Effector memory CD4-positive, alpha-beta T cell (primary cell): ENCODE results near the gene HLCS.

Source experiments
- DNase-seq, 3 donors: peaks; one replicate each; pipeline ENCODE4 v3.0.0-alpha.2; 2020
- H3K27ac ChIP-seq: 2 replicates; pipeline ENCODE4 v1.7.0; 2013; ENCODE audit warnings: mild to moderate bottlenecking, low read length, moderate library complexity; ENCODE audit not compliant: insufficient read depth, poor library complexity, severe bottlenecking
- H3K27me3 ChIP-seq: replicated peaks from 2 replicates; pipeline ENCODE4 v1.7.0; 2013; ENCODE audit warnings: mild to moderate bottlenecking, low read length; ENCODE audit not compliant: insufficient read depth, control insufficient read depth, poor library complexity, severe bottlenecking
- H3K36me3 ChIP-seq: 2 replicates; pipeline ENCODE4 v1.7.0; 2013; ENCODE audit warnings: mild to moderate bottlenecking, low read length, moderate library complexity; ENCODE audit not compliant: control insufficient read depth, insufficient read depth
- H3K4me1 ChIP-seq: 2 replicates; pipeline ENCODE4 v1.7.0; 2013; ENCODE audit warnings: low read length, mild to moderate bottlenecking; ENCODE audit not compliant: control insufficient read depth, insufficient read depth, poor library complexity, severe bottlenecking
- H3K4me3 ChIP-seq: 2 replicates; pipeline ENCODE4 v1.7.0; 2013; ENCODE audit warnings: low read length, low read depth, mild to moderate bottlenecking; ENCODE audit not compliant: insufficient read depth, poor library complexity, severe bottlenecking
- H3K9me3 ChIP-seq: 2 replicates; pipeline ENCODE4 v1.7.0; 2013; ENCODE audit warnings: mild to moderate bottlenecking, low read length, moderate library complexity; ENCODE audit not compliant: control insufficient read depth

Gene HLCS

DNA sequence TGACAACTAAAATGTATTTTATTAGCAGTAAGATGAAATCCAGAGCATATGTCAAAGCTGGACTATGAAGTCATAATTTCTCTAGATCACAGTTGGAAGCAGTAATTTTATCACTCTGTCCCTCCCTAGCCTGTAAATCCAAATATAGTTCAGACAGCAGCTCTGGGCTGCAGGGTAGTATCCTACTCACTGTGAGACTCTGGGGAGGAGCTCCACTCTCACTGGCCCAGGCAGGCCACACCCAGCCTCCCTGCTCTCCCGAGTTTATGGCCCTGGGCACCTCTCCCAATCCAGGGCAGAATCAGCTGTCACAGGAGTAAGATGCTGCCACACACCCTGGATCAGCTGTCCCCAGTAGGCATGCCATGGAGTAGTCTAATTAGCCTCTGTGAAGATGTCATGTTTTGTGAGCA lies 131.1 kb downstream of the HLCS start:
- H3K27ac ChIP-seq = no peak overlapping the region
- no peaks in the 10 kb centered on the region for H3K36me3 ChIP-seq
- DNase-seq = no peak

DNA sequence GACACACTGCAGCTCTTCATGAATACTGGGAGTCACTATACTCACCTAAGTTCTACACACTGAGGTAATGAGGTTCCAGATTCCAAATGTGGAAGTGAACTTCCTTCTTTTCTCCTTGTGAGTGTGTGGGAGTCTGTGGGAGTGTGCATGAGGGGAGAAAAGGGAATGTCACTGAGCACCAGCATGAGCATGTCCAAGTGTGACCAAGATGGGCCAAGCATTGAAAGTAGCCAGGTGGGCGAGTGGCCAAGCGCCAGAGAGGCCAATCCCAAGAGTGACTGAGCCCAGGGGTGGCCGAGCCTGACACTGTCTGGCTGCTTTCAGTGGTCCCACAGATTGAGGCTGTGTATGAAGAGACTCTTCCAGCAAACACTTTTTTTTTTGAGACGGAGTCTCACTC lies 132.3 kb downstream of the HLCS start:
- Histone ChIP-seq H3K27me3 (no peaks in the 10 kb centered on the region), H3K36me3 (no peaks in the 10 kb centered on the region), H3K4me3 (no peak overlapping the region), H3K27ac (no peak overlapping the region), H3K9me3 (no peaks in the 10 kb centered on the region), H3K4me1 (no peaks in the 10 kb centered on the region)
- no peak for DNase-seq

More for the DNA sequence above, 131.1 kb downstream of the HLCS start:
- Histone ChIP-seq H3K4me1 (no peaks in the 10 kb centered on the region), H3K4me3 (no peak overlapping the region), H3K27me3 (no peaks in the 10 kb centered on the region), H3K9me3 (no peaks in the 10 kb centered on the region)

DNA sequence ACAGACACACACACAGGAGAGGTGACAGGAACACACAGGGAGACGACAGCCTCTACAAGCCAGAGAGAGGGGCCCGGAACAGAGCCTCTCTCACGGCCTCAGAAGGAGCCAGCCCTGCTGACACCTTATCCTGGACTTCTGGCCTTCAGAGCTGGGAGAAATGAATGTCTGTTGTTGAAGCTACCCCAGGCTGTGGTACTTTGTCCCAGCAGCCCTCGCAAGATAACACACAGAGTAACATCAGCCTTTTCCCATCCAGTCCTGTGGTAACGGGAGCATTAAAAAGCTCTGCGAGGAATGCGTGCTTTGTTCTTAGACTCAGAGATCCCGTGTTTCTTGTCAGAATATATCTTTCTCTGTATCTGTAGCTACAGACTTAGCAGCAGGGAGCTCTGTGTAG lies 136.4 kb downstream of the HLCS start:
- no peaks in the 10 kb centered on the region for H3K36me3 ChIP-seq
- H3K4me3 ChIP-seq = no peak overlapping the region
- no peaks in the 10 kb centered on the region for H3K4me1 ChIP-seq
- H3K27me3 ChIP-seq = no peaks in the 10 kb centered on the region
- H3K27ac ChIP-seq = no peak overlapping the region
- no peak for DNase-seq
- no peaks in the 10 kb centered on the region for H3K9me3 ChIP-seq

DNA sequence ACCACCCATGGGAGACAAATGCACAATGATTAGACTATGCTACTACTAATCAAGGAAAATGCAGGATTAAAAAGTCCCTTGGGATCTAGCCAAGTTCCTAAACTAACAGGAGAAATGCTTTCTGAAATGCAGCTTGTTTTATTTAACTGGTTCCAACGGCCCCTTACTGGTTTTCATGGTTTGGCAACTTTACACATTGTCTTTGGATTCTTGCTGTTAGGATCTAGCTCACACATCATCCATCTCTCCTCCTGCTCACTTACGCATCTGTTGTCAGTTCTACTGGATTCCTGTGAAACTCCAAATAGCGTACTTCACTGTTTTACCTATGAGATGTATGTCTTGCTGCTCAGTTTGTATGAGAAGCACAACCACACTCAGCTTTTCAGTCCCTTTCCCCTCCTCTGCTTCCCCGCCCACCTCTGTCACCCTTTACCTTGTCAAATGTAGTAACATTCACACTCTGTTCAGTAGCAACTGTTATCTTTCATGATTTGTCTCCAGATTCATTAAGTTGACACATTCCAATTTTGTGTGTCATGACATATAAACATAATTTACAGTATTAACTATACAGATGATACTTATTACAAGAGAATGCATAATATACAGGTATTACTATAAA lies 137.5 kb downstream of the HLCS start:
- H3K36me3 ChIP-seq = no peaks in the 10 kb centered on the region
- no peaks in the 10 kb centered on the region for H3K4me1 ChIP-seq
- H3K9me3 ChIP-seq = no peaks in the 10 kb centered on the region
- no peaks in the 10 kb centered on the region for H3K27me3 ChIP-seq
- no peak for DNase-seq
- H3K27ac ChIP-seq = no peak overlapping the region
- H3K4me3 ChIP-seq = no peak overlapping the region

DNA sequence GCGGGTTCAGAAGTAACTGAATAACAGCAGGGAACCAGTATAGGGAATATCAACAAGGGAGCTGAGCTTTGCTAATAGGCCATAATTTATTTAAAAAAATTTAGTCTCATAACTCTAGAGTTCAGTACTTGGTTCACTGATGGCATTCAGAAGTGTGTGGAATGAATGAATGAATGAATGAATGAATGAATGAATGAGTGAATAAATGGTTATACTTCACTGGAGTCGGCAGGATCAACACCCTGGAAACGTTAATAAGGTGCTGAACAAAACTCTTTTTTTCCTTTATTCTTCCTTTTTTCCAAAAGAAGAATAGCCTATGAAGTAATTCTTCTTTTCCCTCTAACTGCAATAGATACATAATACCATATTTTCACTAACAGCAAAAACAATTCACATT lies 138.3 kb downstream of the HLCS start:
- Histone ChIP-seq H3K4me1 (no peaks in the 10 kb centered on the region), H3K27ac (no peak overlapping the region), H3K36me3 (no peaks in the 10 kb centered on the region), H3K4me3 (no peak overlapping the region), H3K27me3 (no peaks in the 10 kb centered on the region), H3K9me3 (no peaks in the 10 kb centered on the region)
- DNase-seq = no peak

DNA sequence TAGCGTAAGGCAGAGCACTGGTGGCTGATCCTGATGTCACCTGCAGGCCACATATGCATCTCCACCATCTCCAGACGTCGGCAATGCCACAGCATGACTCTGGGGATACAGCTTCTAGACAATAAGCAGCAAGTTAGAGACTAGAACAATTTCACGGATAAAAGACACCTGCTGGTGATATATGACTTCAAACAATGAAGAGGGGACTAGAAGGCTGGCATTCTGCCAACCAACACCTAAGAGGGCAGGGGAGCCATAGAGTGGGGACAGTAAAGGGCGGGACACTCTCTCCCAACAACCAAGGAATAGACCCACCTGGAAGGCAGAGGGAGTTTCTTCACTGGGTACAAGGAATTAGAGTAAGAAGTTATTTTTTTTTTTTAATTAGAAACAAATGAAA lies 140.8 kb downstream of the HLCS start:
- no peaks in the 10 kb centered on the region for H3K27me3 ChIP-seq
- no peak overlapping the region for H3K27ac ChIP-seq
- no peak overlapping the region for H3K4me3 ChIP-seq
- H3K36me3 ChIP-seq = no peaks in the 10 kb centered on the region
- no peaks in the 10 kb centered on the region for H3K9me3 ChIP-seq
- no peaks in the 10 kb centered on the region for H3K4me1 ChIP-seq
- DNase-seq = no peak

DNA sequence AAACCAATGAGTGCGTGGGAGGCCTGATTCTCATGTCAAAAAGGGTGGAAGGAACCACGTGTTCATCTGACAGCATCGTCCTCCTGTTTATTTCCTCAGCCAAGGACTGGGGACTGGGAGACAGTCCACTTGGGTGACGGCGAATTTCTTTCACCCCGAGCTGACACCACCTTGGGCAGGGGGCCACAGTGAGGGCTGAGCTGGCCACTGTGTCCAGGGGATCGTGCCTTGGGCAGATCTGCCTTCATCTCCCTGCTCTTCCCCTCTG lies 145.5 kb downstream of the HLCS start:
- no peak for DNase-seq
- Histone ChIP-seq H3K4me3 (no peak overlapping the region), H3K9me3 (no peaks in the 10 kb centered on the region), H3K4me1 (no peaks in the 10 kb centered on the region), H3K36me3 (no peaks in the 10 kb centered on the region), H3K27me3 (no peaks in the 10 kb centered on the region), H3K27ac (no peak overlapping the region)

DNA sequence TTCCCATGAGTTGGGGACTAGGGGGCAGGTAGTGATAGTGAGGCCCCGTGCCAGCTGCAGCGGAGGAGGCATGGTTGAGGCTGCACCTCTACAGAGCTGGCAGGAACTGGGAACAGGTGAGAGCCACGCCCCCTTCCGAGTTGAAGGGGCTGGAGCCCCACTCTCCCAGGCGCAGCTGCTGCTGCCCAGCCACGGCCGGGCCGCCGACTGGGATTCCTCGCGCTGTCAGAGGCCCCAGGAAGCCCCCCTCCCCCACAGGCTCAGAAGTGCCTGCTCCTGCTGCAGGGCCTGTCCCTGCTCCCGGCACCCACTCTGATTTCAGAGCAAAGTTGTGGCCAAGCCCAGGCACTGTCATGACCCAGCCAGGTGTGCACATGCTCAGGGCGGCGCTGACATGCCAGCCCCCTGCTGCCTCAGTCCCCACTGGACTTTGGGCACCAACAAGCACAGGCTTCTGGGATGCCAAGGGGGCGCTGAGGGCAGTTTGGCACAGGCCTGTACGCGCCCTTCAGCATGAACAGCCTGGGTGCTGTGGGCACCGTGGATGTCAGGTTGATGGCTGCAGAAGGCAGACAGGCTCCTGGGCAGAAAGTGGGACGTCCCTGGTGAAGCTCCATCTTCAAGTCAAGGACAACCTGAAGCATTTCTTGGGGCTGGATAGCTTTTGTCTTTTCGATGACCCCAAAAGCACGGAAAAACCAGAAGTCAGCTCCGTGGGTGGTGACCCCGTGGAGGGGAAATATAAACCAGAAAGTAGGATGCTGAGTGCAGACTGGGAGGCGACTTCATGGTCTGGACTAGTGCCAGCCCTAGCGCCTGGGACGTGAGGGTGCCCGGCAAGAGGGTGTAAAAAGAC lies 146.1 kb downstream of the HLCS start:
- no peaks in the 10 kb centered on the region for H3K4me1 ChIP-seq
- no peak for DNase-seq

DNA sequence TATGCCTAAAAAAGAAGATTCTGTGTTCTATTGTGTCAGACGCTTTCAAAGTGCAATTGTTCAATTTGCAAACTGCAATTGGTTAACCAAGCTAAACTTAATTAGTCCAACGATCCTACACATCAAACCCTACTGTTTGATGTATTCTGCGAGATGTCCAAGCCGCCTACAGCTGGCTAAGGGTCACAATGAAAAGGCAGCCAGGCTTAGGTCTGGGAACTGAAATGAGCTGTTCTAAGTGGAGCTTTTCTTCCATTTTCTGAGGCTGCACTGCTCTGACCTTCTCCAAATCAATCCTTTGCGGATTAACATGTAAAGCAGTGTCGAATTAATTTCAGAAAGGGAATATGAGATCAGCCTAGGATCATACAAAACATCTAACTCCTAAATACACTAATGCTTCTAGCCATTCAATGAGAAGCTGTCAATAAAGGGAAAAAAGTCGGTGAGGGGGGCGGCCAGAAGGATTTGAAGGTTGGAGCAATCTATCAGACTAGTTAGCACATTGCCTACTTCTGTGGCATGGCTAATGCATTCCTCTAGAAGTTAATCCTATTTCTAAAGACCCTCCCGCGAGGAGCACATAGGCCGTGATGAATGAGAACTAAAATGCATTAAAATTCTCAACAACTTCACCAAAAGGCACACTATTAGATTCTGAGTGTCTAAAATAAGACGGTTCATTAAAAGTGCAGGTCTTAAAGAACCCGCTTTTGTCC lies 148.6 kb downstream of the HLCS start:
- no peaks in the 10 kb centered on the region for H3K4me1 ChIP-seq
- H3K9me3 ChIP-seq = no peaks in the 10 kb centered on the region
- no peaks in the 10 kb centered on the region for H3K27me3 ChIP-seq
- no peaks in the 10 kb centered on the region for H3K36me3 ChIP-seq
- no peak for DNase-seq
- H3K4me3 ChIP-seq = no peak overlapping the region
- H3K27ac ChIP-seq = no peak overlapping the region

More for the DNA sequence above, 146.1 kb downstream of the HLCS start:
- Histone ChIP-seq H3K27ac (no peak overlapping the region), H3K9me3 (no peaks in the 10 kb centered on the region), H3K36me3 (no peaks in the 10 kb centered on the region), H3K4me3 (no peak overlapping the region), H3K27me3 (no peaks in the 10 kb centered on the region)

DNA sequence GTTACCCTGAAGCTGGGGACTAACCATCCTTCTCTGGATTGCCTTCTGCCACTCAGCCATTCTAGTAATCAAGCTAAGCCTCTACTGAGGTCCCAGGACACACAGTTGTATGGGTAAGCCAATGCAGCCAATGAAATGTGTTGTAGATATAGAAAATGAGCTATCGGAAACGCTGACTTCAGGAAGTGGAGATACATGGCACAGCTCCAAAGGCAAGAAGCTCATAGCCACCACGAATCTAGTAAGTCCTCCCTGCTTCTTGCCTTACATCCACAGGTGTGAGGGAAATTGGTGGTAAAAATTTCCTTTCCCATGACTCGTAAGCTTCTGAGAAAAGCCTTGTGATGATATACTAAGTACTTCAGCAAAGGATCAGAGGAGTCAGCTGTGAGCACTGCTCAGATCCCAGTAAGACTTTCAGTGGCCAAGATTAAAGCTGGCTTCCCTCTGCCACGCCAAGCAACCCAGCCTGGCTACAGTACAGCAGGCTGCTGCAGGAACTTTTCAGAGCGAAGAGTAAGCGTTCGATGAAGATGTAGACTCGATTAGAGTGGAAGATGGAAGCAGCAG lies 149.8 kb downstream of the HLCS start:
- Histone ChIP-seq H3K9me3 (no peaks in the 10 kb centered on the region), H3K27ac (no peak overlapping the region), H3K4me1 (no peaks in the 10 kb centered on the region), H3K4me3 (no peak overlapping the region), H3K27me3 (no peaks in the 10 kb centered on the region), H3K36me3 (no peaks in the 10 kb centered on the region)
- DNase-seq = no peak
